Measurements from ENCODE around the gene LCN10. TPM values are rescaled to one million over a fixed set of nuclear protein-coding genes. Genes with fewer than 3 reads are reported as not detected.

The LCN10 gene
- total RNA-seq, 1 donor from 2014 or later = not detected

DNA sequence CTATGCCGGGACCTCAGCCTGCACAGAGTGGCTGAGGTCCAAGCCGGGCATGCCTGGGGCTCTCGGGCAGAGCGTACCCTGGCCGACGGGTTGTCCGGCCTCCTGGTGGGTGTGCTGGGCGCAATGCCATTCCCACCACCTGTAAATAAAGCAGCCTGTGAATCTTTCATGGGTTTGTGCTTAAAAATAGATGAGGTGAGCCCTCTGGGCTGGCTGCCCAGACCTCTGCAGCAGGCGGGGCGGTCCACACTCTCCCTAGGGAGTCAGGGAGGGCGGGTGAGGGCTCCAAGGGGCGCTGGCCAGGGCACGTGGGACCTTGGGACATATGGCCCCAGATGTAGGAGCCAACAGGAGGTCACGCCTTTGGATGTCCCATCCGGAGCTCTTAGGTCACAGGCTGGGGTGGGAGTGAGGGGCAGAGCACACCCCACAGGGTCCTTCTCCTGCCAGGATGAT, 51.9 kb downstream of the LCN10 start:
- no peak for DNase-seq (ENCODE audit: low spot score)
- peaks cover 19% of the 10 kb centered on the region for H3K4me1 Mint-ChIP-seq
- peaks cover 29% of the 10 kb centered on the region for H3K4me1 ChIP-seq
- no peaks in the 10 kb centered on the region for H3K36me3 Mint-ChIP-seq
- peaks cover 21% of the 10 kb centered on the region for H3F3A ChIP-seq (ENCODE audit: low read depth)
- H3K36me3 ChIP-seq = no peaks in the 10 kb centered on the region
- no peak overlapping the region for H3K4me3 ChIP-seq
- no peak overlapping the region for H3K9ac ChIP-seq
- no peak overlapping the region for H3K27ac ChIP-seq
- peaks cover 11% of the 10 kb centered on the region for H4K20me1 ChIP-seq (ENCODE audit: low read depth)
- no peak overlapping the region for H3K4me3 Mint-ChIP-seq
- no peak overlapping the region for H3K27ac Mint-ChIP-seq
- H3K9me3 Mint-ChIP-seq = no peaks in the 10 kb centered on the region
- no peak overlapping the region for H3K4me2 ChIP-seq
- peaks cover 40% of the 10 kb centered on the region for H3K27me3 ChIP-seq
- H3K9me3 ChIP-seq (ENCODE audit: low read depth) = no peaks in the 10 kb centered on the region
- no peaks in the 10 kb centered on the region for H3K79me2 ChIP-seq (ENCODE audit: low read depth)
- H2AFZ ChIP-seq (replicated peaks) = no peak overlapping the region
- no peak for TF ChIP-seq EZH2phosphoT487 (IDR thresholded peaks at IDR 0.05)
- TF ChIP-seq, protein P1, sequence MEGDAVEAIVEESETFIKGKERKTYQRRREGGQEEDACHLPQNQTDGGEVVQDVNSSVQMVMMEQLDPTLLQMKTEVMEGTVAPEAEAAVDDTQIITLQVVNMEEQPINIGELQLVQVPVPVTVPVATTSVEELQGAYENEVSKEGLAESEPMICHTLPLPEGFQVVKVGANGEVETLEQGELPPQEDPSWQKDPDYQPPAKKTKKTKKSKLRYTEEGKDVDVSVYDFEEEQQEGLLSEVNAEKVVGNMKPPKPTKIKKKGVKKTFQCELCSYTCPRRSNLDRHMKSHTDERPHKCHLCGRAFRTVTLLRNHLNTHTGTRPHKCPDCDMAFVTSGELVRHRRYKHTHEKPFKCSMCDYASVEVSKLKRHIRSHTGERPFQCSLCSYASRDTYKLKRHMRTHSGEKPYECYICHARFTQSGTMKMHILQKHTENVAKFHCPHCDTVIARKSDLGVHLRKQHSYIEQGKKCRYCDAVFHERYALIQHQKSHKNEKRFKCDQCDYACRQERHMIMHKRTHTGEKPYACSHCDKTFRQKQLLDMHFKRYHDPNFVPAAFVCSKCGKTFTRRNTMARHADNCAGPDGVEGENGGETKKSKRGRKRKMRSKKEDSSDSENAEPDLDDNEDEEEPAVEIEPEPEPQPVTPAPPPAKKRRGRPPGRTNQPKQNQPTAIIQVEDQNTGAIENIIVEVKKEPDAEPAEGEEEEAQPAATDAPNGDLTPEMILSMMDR (IDR thresholded peaks at IDR 0.05) = no peak
- TF ChIP-seq EZH2 (IDR thresholded peaks at IDR 0.05) = no peak
- H3K27me3 Mint-ChIP-seq (ENCODE audit: insufficient read depth, low read depth) = peaks cover 6% of the 10 kb centered on the region

DNA sequence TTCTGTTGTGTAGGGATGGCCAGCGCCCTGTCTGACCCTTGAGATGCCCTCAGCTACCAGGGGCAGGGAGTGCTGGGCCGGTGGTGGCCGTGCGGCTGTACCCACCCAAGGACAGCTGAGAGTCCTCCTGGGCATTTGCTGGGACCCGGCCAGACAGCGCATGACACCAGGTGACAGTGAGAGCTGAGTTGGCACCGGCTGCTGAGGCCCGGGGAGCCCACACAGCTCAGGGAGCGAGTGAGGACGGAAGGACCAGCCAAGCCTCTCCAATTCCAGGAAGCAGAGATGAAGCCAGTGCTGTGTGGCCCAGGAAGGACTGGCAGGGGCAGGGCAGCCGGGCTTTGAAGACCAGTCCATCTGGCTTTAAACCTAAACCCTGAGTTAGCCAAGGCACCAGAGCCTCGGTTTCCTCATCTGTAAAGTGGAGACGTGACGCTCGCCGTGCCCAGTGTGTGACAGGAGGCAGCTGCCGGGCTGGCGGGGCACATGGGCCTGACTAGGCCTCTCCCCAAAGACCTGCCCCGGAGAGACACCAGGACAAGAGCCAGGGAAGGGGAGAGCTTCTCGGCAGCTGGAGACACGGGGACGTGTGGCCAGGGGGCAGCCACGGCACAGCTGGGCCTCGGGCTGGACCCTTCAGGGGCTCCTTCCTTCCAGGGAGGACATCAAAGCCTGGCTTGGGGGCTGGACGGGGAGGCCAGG, 52.5 kb downstream of the LCN10 start:
- peaks cover 46% of the 10 kb centered on the region for H3K27me3 ChIP-seq
- H3K79me2 ChIP-seq (ENCODE audit: low read depth) = no peaks in the 10 kb centered on the region
- Mint-ChIP-seq H3K27me3 (ENCODE audit: insufficient read depth, low read depth) (peaks cover 8% of the 10 kb centered on the region), H3K9me3 (no peaks in the 10 kb centered on the region), H3K4me3 (no peak overlapping the region), H3K36me3 (no peaks in the 10 kb centered on the region), H3K27ac (no peak overlapping the region), H3K4me1 (peaks cover 20% of the 10 kb centered on the region)
- DNase-seq (ENCODE audit: low spot score) = no peak
- H3K4me3 ChIP-seq = no peak overlapping the region
- no peak overlapping the region for H2AFZ ChIP-seq (replicated peaks)
- peaks cover 30% of the 10 kb centered on the region for H3K4me1 ChIP-seq
- TF ChIP-seq EZH2 (IDR thresholded peaks at IDR 0.05) (no peak), EZH2phosphoT487 (IDR thresholded peaks at IDR 0.05) (no peak)
- TF ChIP-seq, protein P1 (IDR thresholded peaks at IDR 0.05) = no peak
- H3K36me3 ChIP-seq = no peaks in the 10 kb centered on the region
- peaks cover 13% of the 10 kb centered on the region for H4K20me1 ChIP-seq (ENCODE audit: low read depth)
- no peak overlapping the region for H3K27ac ChIP-seq
- H3F3A ChIP-seq (ENCODE audit: low read depth) = peaks cover 21% of the 10 kb centered on the region
- H3K4me2 ChIP-seq = no peak overlapping the region
- no peaks in the 10 kb centered on the region for H3K9me3 ChIP-seq (ENCODE audit: low read depth)
- H3K9ac ChIP-seq = no peak overlapping the region

DNA sequence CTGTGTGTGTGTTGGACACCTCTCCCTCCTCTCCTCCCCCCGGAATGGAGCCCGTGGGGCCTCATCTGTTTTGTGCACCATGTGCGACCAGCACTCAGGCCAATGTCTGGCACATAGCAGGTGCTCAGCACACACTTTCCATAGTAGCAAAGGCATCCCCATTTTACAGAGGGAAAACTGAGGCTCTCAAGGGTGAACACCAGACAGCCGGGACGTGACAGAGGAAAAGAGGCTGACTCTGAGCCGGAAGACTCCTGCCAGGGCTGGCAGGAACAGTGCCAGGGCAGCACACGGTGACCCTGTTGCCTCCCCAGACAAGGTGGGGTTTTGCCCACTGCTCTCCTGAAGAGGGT, 53.7 kb downstream of the LCN10 start:
- peaks cover 30% of the 10 kb centered on the region for H3K4me1 ChIP-seq
- H4K20me1 ChIP-seq (ENCODE audit: low read depth) = peaks cover 13% of the 10 kb centered on the region
- no peak overlapping the region for H3K4me3 ChIP-seq
- Mint-ChIP-seq H3K27me3 (ENCODE audit: insufficient read depth, low read depth) (peaks cover 8% of the 10 kb centered on the region), H3K4me1 (peaks cover 20% of the 10 kb centered on the region), H3K4me3 (peak overlapping the region; percentile 55), H3K36me3 (no peaks in the 10 kb centered on the region), H3K27ac (no peak overlapping the region), H3K9me3 (no peaks in the 10 kb centered on the region)
- no peaks in the 10 kb centered on the region for H3K36me3 ChIP-seq
- H3F3A ChIP-seq (ENCODE audit: low read depth) = peaks cover 20% of the 10 kb centered on the region
- no peaks in the 10 kb centered on the region for H3K9me3 ChIP-seq (ENCODE audit: low read depth)
- no peak overlapping the region for H3K9ac ChIP-seq
- H2AFZ ChIP-seq (replicated peaks) = no peak overlapping the region
- no peak for TF ChIP-seq EZH2 (IDR thresholded peaks at IDR 0.05)
- no peak for TF ChIP-seq EZH2phosphoT487 (IDR thresholded peaks at IDR 0.05)
- TF ChIP-seq, protein P1 (IDR thresholded peaks at IDR 0.05) = no peak
- H3K79me2 ChIP-seq (ENCODE audit: low read depth) = no peaks in the 10 kb centered on the region
- no peak overlapping the region for H3K4me2 ChIP-seq
- DNase-seq (ENCODE audit: low spot score) = no peak
- peaks cover 52% of the 10 kb centered on the region for H3K27me3 ChIP-seq
- H3K27ac ChIP-seq = no peak overlapping the region
